Measurements from ENCODE around the gene PAPPA.

PAPPA gene

DNA sequence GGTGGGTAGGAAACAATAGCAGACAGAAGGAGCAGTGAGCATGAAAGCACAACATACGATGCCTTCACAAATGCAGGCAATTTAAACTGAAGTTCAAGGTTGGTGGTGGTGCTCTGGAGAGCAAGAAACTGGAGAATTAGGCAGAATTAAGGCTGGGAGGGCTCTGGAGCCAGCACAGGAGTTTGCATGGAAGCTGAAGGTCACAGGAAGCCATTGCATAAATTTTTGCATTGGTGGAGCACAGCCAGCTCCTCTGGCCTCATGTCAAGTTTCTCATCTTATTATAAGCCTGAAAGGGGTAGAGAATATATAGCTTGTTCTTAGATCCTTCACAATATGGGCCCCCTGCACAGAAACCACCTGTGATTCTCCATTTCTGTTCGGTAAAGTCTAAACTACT lies 207.4 kb downstream of the PAPPA start:
- H3K9me3 ChIP-seq (ENCODE audit: insufficient read depth, low read depth, low read length): 0 out of 2 replicates have a peak, but pooled peaks cover 3% of the 10 kb centered on the region
- H3K27me3 ChIP-seq (ENCODE audit: insufficient read depth, low read length, poor library complexity, severe bottlenecking): no peaks in the 10 kb centered on the region
- H3K79me2 ChIP-seq (ENCODE audit: insufficient read depth, low read length): no peaks in the 10 kb centered on the region
- H3K9me2 ChIP-seq (replicated peaks; ENCODE audit: low read depth, low read length): no peaks in the 10 kb centered on the region
- H3K4me2 ChIP-seq (ENCODE audit: low read depth, low read length, poor library complexity, severe bottlenecking): no peak overlapping the region
- no peaks in the 10 kb centered on the region for H4K20me1 ChIP-seq (ENCODE audit: insufficient read depth, low read length, poor library complexity, severe bottlenecking)
- no peak overlapping the region for H3K4me3 ChIP-seq (ENCODE audit: low read length, poor library complexity, severe bottlenecking)
- no peaks in the 10 kb centered on the region for H3F3A ChIP-seq (ENCODE audit: low read depth)
- H3K9ac ChIP-seq (ENCODE audit: low read depth, low read length, poor library complexity, severe bottlenecking): no peak overlapping the region
- no peaks in the 10 kb centered on the region for H3K36me3 ChIP-seq (ENCODE audit: insufficient read depth, low read length)
- H3K4me1 ChIP-seq (ENCODE audit: insufficient read depth, low read length, poor library complexity, severe bottlenecking): no peaks in the 10 kb centered on the region
- H2AFZ ChIP-seq (ENCODE audit: low read length): no peak overlapping the region
- TF ChIP-seq, protein P1, sequence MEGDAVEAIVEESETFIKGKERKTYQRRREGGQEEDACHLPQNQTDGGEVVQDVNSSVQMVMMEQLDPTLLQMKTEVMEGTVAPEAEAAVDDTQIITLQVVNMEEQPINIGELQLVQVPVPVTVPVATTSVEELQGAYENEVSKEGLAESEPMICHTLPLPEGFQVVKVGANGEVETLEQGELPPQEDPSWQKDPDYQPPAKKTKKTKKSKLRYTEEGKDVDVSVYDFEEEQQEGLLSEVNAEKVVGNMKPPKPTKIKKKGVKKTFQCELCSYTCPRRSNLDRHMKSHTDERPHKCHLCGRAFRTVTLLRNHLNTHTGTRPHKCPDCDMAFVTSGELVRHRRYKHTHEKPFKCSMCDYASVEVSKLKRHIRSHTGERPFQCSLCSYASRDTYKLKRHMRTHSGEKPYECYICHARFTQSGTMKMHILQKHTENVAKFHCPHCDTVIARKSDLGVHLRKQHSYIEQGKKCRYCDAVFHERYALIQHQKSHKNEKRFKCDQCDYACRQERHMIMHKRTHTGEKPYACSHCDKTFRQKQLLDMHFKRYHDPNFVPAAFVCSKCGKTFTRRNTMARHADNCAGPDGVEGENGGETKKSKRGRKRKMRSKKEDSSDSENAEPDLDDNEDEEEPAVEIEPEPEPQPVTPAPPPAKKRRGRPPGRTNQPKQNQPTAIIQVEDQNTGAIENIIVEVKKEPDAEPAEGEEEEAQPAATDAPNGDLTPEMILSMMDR (conservative IDR thresholded peaks at IDR 0.05; ENCODE audit: low read length): no peak
- no peak for TF ChIP-seq EZH2phosphoT487 (IDR thresholded peaks at IDR 0.05; ENCODE audit: borderline replicate concordance)

DNA sequence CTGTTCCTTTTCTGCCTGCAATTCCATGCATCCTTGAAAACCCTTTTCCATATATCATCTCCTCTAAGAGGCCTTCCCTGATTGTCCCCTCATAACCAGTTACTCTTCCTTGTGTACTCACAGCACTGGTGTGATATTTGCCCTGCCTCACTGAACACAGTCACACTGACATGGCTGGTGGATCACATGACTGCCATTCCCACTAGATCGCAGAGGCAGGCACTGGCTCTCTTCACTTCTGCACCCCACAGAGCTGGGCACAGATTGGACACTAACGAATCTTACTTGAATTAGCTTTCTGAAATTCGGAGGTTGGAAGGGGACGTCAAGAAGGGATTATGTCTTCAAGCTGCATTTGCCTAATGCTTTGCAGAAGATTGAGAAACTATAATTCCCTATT lies 208.0 kb downstream of the PAPPA start:
- Histone ChIP-seq H3K9ac (ENCODE audit: low read depth, low read length, poor library complexity, severe bottlenecking) (no peak overlapping the region), H2AFZ (ENCODE audit: low read length) (no peak overlapping the region), H3K4me1 (ENCODE audit: insufficient read depth, low read length, poor library complexity, severe bottlenecking) (no peaks in the 10 kb centered on the region), H3F3A (ENCODE audit: low read depth) (no peaks in the 10 kb centered on the region), H3K36me3 (ENCODE audit: insufficient read depth, low read length) (no peaks in the 10 kb centered on the region), H3K9me2 (replicated peaks; ENCODE audit: low read depth, low read length) (no peaks in the 10 kb centered on the region), H3K27me3 (ENCODE audit: insufficient read depth, low read length, poor library complexity, severe bottlenecking) (no peaks in the 10 kb centered on the region), H3K4me3 (ENCODE audit: low read length, poor library complexity, severe bottlenecking) (no peak overlapping the region), H3K4me2 (ENCODE audit: low read depth, low read length, poor library complexity, severe bottlenecking) (no peak overlapping the region), H4K20me1 (ENCODE audit: insufficient read depth, low read length, poor library complexity, severe bottlenecking) (no peaks in the 10 kb centered on the region), H3K79me2 (ENCODE audit: insufficient read depth, low read length) (no peaks in the 10 kb centered on the region), H3K9me3 (ENCODE audit: insufficient read depth, low read depth, low read length) (no peaks in the 10 kb centered on the region)
- TF ChIP-seq, protein P1 (conservative IDR thresholded peaks at IDR 0.05; ENCODE audit: low read length): no peak
- no peak for TF ChIP-seq EZH2phosphoT487 (IDR thresholded peaks at IDR 0.05; ENCODE audit: borderline replicate concordance)

DNA sequence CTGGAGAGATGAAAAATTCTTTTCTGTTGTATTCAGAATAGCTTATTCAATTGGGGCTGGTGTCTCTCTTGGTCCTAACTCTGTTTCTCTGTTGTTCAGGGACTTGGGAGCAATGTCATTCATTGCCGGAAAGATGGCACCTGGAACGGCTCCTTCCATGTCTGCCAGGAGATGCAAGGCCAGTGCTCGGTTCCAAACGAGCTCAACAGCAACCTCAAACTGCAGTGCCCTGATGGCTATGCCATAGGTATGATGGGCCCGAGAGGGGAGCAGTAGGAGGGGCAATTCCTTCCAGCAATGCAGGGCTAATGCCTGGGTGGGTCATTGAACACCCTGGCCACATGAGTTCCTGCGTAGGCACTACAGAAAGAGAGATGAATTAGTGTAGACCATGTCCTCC lies 208.9 kb downstream of the PAPPA start:
- Histone ChIP-seq H3K27me3 (ENCODE audit: insufficient read depth, low read length, poor library complexity, severe bottlenecking) (no peaks in the 10 kb centered on the region), H3F3A (ENCODE audit: low read depth) (no peaks in the 10 kb centered on the region), H4K20me1 (ENCODE audit: insufficient read depth, low read length, poor library complexity, severe bottlenecking) (no peaks in the 10 kb centered on the region), H3K4me2 (ENCODE audit: low read depth, low read length, poor library complexity, severe bottlenecking) (no peak overlapping the region), H3K4me3 (ENCODE audit: low read length, poor library complexity, severe bottlenecking) (no peak overlapping the region), H3K9me3 (ENCODE audit: insufficient read depth, low read depth, low read length) (no peaks in the 10 kb centered on the region), H3K9me2 (replicated peaks; ENCODE audit: low read depth, low read length) (no peaks in the 10 kb centered on the region), H2AFZ (ENCODE audit: low read length) (no peak overlapping the region), H3K36me3 (ENCODE audit: insufficient read depth, low read length) (no peaks in the 10 kb centered on the region), H3K4me1 (ENCODE audit: insufficient read depth, low read length, poor library complexity, severe bottlenecking) (no peaks in the 10 kb centered on the region), H3K9ac (ENCODE audit: low read depth, low read length, poor library complexity, severe bottlenecking) (no peak overlapping the region), H3K79me2 (ENCODE audit: insufficient read depth, low read length) (no peaks in the 10 kb centered on the region)
- TF ChIP-seq EZH2phosphoT487 (IDR thresholded peaks at IDR 0.05; ENCODE audit: borderline replicate concordance): no peak
- TF ChIP-seq, protein P1 (conservative IDR thresholded peaks at IDR 0.05; ENCODE audit: low read length): no peak
